ENCODE data around the gene C1orf21.

Gene C1orf21

GRCh38 chr1:184672013-184672726, 285.3 kb downstream of the C1orf21 start:
- no peak for DNase-seq

GRCh38 chr1:184673305-184673704, 286.5 kb downstream of the C1orf21 start:
- DNase-seq = no peak

GRCh38 chr1:184677344-184677743, 290.5 kb downstream of the C1orf21 start:
- no peak for DNase-seq

Measured in stimulated activated CD4-positive, alpha-beta T cell treated with anti-CD3 and anti-CD28 coated beads, Interleukin-2, amount 100 ng/mL, for 48 hours (primary cell).